ENCODE measurements around the gene ESYT1.

The ESYT1 gene

DNA sequence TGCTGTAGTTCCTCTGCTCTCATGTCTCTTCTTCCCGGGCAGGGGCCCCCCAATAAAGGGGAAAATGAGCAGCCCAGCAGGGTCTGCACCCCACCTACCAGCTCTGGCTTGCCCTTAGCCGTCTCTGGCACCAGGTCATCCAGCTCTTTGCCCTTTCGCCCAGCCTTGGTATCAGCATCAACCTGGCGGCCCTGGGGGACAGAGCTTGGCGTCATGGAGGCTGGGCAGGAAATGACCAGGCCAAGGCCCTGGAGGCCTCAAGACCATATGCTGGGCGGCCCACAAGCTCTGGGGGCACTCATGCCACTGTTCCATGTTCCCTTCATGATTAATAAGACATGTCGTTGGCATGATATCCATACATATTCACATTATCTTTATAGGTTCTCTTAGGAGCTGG, 44.8 kb downstream of the ESYT1 start:
- in situ Hi-C loops (cut with MboI; ENCODE audit: low sequenced_read_pairs): no loop called here

DNA sequence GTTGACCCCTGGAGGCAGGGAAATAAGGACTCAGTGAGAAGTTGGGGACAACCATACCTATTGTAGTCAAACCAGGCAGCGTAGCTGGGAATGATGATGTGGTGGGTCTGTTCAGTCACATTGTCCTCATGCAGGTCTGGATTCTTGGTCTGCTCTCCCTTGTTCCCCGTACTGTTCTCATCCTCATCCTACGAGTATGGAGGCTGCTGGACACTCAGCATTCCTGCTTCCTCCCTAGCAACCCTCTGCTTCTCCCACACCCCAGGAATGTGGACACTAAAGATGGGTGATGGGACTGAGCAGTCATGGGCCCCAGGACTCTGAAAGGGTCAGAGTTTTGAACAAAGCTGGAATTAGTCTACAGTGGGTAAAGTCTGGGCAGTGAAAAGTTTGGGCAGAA, 50.3 kb downstream of the ESYT1 start:
- in situ Hi-C loops (cut with MboI; ENCODE audit: low sequenced_read_pairs): no loop called here

DNA sequence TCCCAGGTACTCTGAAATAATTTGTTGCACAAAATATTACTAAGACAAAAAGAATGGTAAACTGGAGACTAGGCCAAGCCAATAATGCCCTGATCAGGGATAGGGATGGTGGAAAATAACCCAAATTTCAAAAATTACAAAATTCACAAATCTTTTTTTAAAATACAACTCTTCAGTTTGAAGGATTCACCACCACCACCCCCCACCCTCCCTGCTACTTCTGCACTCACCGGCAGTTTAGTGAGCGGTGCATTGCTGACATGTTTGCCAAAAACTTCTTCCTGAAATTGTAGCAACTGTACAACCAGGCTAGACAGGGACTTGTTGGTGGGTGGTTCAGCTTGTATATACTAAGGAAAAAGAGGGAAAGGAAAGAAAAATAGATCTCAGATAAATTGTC, 58.9 kb downstream of the ESYT1 start:
- in situ Hi-C loops (cut with MboI; ENCODE audit: low sequenced_read_pairs): no loop called here

DNA sequence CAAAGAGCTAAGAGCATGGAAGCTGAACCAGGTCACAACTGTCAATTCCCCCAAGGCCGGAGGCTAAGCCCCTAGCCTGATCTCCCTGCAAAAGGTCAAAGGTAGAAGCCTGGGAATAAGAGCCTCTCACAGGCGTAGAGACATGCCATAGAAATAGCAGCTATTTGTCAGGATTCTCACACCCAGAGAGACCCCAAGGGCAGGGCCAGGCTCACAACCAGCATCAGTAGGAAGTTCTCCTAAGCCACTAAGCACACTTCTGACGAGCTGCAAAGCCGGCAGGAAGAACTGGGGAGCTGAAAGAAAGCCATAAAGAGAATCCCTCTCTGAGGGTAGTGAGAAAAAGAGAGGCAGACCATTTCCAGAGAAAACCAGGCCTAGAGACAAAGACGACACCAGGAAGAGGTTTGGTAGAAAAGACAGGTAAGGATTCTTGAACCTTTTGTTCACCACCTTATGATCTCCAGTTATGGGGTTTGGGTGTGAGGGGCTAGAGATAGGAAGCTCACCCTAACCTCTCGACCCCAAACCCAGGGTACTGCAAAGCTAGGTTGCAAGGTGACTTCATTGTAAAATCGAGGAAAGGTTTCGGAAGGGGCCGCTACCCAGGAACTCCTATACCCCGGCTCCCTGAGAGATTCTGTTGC, 60.2 kb downstream of the ESYT1 start:
- in situ Hi-C loops (cut with MboI; ENCODE audit: low sequenced_read_pairs): no loop called here

DNA sequence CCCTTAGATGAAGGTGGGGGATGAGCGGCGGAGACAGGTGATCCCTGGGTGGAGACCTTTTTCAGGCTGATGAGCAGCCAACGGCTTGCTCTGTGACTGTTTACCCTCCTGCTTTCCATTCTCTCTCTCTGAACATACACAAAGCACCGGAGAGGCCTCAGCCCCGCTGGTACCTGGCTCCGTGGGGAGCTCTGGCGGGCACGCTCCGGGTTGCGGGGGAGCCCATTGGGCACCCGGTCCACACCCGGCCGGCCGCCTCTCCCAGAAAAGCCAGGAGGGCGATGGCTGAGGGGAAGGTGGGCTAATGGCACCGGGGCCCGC, 60.7 kb downstream of the ESYT1 start:
- in situ Hi-C loops (cut with MboI; ENCODE audit: low sequenced_read_pairs): no loop called here

DNA sequence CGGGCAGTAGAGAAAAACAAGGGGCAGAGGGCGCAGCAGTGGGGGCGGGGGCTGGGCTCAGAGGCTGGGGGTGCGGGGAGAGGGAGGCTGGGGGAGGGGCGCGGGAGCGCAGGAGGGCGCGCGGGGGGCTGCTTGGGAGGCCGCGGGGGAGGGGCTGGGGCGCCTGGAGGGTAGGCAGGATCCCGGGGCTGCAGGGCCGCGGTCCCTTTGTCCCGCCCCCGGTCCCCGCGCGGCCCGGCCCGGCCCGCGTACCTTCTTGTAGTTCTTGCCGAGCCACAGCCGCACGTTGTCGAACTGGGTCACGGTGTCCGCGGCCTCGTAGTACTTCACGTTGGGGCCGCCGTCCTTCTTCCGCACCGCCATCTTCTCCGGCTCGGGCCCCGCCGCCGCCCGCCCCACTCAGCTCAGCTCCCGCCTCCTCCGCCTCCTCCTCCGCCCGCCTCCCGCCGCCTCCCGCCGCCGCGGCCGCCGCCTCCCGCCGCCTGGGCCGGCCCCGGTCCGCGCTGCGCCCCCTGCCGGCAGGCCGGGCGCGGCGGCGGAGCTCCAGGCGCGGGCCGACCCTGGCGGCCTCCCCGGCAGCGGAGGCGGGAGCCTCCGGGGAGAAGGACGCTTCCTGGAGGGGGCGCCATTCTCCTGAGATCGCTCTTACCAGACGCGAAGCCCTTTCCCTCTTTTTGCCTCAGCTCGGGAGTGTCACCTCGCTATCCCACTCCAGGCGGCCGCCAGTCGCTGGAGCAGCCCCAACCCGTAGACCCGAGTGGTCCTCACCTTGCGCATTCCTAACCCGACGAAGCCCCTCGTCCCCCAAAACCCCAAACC, 61.2 kb downstream of the ESYT1 start, which contains the start of gene SMARCC2:
Gene SMARCC2 (minus strand): TSS at position 385 of the 819 bp plus-strand sequence. CDS start 22 bp downstream, at position 363.
- in situ Hi-C loops (cut with MboI; ENCODE audit: low sequenced_read_pairs): no loop called here

DNA sequence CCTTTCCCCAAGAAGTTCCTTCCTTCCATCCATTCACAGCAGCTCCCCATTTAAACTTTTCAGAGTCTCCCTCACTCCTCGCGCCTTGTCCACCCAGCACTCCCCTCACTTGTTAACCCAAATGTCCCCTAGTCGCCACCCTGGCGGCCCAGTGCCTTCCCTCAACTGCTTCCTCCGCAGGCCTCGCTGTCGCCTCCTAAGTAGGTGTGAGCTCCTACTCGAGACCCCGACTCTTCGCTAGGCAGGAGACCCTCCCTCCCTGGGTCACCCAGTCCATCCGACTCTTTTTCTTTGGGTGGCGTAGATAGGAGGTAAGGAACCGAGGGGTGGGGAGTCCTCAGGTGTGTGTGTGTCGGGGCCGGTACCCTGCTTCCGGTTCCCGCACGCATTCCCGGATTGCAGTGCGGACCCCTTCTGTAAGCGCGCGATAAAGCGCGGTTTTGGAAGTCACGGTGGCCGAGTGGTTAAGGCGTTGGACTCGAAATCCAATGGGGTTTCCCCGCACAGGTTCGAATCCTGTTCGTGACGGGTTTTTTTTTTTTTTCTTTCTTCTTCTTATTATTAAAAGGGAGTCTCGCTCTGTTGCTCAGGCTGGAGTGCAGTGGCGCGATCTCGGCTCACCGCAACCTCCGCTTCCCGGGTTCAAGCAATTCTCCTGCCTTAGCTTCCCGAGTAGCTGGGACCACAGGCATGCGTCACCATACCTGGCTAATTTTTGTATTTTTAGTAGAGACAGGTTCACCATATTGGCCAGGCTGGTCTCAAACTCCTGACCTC, 62.0 kb downstream of the ESYT1 start:
- in situ Hi-C loops (cut with MboI; ENCODE audit: low sequenced_read_pairs): loop anchor here (10.0 kb wide), 1 partner anchor 275 kb away; the partner anchor contains the start of gene SPRYD4

DNA sequence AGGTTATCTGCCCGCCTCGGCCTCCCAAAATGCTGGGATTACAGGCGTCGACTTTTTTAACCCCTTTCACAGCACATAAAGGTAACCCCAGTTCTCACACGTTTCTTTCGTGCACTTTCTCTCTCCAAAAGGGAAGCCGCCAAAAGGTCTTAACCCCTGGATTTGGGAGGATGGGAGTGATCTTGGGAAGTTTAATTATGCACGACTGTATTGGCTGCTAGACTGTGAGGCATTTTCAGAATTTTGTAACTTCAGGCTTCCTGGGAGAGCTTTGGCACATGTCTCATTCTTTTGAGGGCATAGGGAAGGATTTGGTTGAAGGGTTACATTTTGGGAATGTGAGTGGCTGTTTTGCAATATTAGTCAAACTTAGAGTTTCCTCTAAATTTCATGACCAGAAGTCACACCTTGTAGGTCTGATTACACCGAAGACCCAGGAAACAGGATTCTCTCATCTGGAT, 62.7 kb downstream of the ESYT1 start:
- in situ Hi-C loops (cut with MboI; ENCODE audit: low sequenced_read_pairs): loop anchor here (10.0 kb wide), 1 partner anchor 274 kb away; the partner anchor contains the start of gene SPRYD4

DNA sequence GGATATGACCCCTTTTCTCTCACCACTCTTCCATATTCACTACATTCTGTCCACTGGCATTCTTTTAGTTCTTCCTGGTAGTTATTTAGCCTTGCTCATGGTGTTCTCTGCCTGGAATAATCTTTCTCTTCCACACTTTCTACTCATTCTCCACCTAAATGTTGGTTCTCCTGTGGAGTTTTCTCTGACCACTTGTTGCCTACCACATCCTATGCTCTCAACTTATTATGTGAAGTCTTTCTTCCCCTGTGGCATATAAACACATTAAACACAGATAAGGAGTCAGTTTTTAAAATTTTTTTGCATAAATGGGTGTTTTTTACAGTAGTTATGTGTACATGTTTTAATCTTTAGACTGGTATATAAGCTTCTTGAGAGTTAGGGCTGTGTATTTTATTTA, 64.5 kb downstream of the ESYT1 start:
- in situ Hi-C loops (cut with MboI; ENCODE audit: low sequenced_read_pairs): loop anchor here (10.0 kb wide), 1 partner anchor 272 kb away; the partner anchor contains the start of gene SPRYD4

DNA sequence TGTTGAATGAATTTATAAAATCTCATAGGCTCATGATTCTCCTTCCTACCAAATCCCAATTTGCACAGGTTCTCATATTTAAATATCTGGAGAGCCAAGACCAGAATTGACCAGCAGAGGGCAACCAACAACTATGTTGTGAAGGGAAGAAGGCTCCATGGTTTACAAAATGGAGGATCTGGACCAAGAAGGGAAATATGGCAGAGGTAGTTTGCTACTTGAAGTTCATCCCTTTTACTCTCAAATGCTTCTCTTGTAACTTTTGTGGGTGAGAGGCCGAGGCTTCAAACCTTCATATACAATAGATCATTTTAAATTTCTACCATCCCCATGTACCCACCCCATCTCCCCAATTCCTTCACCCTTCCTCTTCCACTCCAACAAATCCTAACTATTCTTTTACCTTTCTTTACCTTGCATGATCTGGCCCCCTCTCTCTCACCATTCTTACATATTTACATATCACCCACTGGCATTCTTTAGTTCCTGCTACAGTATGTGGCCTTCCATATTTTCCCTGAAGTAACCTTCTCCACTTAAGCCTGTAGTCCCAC, 65.0 kb downstream of the ESYT1 start:
- in situ Hi-C loops (cut with MboI; ENCODE audit: low sequenced_read_pairs): loop anchor here (10.0 kb wide), 1 partner anchor 272 kb away; the partner anchor contains the start of gene SPRYD4

Measured in HL-60/S4 (cell line).